GM18507 (cell line): ENCODE results near the gene ACOX2.

Source experiments
- DNase-seq: peaks from one replicate; pipeline ENCODE4 v3.0.0; 2011; ENCODE audit warnings: low read depth; ENCODE audit not compliant: insufficient read length; ENCODE audit errors: extremely low spot score
- FAIRE-seq: peaks from 2 replicates; lab custom pipeline; 2011; peaks lifted over from hg19 to GRCh38; lab: Jason Lieb, UNC

ACOX2 gene

DNA sequence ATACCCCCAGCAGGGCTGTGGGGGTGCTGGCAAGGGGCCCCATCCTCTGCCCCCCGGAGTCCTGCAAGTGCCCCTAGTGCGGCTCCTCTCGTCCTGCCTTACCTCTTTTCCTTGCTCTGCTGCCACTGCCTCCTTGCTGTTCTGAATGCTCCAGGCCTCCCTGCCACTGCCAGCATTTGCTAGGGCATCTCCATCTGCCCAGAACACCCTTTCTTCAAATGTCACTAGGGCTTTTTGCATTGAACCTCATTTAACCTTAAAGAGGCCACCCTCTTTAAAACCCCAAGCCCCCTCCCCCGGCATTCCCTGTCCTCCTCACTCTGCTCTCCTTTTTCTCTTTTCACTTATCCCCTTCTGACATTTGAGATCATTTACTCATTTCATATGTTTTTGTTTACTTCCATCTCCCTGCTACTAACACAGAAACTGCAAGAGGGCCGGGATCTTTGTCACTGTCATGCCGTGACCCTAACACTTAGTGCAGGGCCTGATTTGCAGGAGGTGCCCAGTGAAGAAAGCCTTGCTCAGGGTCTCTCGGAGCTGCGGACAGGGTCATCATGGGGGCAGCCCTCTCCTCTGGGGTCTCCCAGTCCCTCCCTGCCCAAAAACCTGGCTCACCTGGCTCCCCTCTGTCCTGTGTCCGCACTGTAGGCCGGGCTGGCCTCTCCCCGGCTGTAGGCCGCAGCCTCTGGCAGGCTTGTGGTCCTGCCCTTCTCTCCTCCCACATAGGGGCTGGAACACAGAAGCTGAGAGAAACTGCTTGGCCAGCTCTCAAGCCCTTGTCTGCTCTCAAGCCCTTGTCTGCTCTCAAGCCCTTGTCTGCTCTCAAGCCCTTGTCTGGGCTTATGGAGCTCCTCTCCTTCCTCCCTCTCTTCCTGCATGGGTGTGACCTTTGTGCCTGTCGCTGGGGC, at the start of gene ACOX2:
ACOX2 (minus strand) TSS at position 690 of the 911 bp plus-strand sequence. CDS start 2,084 bp downstream, outside the sequence.
- no peak for DNase-seq
- FAIRE-seq: no peak

DNA sequence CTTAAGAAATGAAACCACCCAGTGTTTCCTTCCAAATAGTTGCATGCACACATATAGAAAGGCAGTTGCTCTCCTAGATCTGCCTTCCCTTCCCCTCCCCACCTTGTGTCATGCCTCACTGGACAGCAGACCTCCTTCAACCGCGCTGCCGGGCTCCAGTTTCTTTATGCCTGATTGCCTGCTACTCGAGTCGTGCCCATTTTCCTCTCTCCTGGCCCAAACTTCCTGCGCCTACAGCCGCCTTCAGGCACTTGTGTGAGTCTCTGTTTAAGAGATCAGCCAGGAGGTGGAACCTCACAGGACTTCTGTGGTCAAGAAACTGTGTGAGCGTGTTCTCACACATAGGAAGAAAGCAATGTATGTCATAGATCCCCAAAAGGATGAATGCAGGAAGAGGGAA, 49.0 kb upstream of the ACOX2 start:
- no peak for FAIRE-seq
- no peak for DNase-seq

DNA sequence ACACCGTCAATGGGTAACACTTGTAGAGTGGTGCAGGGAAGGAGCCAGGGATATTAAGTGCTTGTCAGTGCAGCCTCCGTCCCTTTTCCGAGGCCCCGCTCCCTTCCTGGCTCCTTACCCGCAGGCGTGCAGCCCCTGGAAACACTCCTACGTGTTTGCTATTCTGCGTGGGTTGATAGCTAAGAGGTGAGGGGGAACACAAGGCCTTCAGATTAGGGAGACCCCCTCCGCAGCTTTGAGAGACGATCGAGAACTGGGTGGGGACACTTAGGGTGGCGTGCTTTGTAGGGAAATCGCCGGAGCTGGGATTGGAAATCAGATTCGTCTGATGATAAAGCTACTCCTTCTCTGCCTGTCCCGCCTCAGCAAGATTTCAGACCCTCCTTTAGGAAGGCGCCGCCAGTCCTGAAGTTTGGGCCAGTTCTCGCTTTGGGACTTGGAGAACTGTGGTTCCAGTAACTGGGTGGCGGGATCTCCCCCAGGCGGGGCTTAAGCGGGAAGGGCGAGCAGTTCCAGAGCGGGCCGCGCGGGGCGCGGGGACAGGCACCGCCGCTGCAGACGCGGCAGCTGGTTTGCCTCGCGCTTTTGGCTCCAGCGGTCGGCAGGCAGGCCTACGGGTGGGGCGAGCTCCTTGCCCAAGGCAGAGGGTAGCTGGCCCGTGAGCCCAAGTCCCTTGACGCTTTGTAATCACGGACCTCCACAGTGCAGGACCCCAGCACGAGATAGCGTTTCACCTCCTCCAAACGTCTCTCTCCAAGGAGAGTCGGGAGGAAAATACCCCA, 48.2 kb upstream of the ACOX2 start:
- DNase-seq: peak; percentile 43
- peak; percentile 21 for FAIRE-seq

DNA sequence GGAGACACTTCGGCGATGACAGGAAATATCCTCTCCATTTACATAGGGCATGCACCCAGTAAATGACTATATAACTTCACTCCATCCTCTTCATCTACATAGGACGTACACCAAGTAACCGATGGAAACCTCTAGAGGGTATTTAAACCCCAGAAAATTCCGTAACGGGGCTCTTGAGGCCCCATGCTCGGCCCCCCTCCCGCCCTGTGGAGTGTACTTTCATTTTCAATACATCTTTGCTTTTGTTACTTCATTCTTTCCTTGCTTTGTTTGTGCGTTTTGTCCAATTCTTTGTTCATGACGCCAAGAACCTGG, 47.7 kb upstream of the ACOX2 start:
- FAIRE-seq: no peak
- no peak for DNase-seq

DNA sequence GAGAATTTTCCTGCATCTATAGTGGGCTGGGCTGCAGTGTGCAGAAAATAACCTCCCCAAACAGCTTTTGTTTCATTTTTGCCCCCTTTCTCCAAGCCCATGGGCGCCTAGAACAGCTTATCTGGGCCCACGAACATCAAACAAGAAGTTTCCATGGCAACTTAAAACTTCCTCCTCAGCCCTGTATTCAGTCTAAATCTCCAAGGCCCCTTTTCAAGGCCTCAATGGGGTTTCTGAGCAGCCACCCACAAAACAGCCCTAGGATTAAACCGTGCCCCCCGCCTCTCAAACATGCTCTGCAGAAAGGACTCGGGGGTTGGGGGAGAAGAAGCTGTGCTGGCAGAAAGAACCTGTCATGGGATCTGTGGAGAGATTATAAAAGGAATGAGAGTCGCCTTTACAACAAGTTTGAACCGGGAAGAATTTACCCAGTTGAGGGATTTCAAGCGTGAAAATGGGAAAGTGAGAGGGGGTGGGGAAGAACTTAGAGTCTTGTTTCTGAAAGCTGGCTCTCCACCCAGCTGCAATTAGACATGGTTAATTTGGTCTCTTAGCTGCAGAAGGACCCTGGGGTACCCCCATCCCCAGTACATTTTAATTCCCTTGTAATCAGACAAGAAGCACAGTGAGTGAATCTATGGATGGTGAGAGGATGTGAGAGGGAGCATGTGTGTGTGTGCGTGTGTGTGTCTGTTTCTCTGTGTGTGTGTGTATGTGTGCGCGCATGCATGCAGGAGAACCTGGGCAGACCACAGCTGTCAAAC, 44.5 kb upstream of the ACOX2 start:
- FAIRE-seq (no peak), DNase-seq (no peak)

- DNase-seq (no peak), FAIRE-seq (no peak)
These were observed 43.9 kb upstream of the ACOX2 start for GRCh38 chr3:58580826-58581327.

DNA sequence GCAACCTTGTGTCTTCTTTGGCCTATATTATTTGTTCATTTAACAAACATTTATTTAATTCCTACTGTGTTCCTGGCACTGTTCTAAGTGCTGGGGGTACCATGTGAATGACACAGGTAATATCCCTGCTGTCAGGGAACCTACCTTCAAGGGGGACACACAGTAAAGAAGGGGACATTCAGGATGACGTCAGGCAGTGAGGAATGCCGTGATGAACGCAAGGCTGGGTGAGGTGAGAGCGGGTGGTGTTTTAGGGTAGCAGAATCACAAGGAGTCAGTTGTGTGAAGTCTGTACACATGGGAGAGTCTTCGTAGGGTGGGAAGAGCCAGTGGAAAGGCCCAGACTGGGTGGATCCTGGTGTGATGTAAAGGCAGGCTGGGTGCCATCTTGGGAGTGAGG, 41.9 kb upstream of the ACOX2 start:
- FAIRE-seq (no peak), DNase-seq (no peak)

DNA sequence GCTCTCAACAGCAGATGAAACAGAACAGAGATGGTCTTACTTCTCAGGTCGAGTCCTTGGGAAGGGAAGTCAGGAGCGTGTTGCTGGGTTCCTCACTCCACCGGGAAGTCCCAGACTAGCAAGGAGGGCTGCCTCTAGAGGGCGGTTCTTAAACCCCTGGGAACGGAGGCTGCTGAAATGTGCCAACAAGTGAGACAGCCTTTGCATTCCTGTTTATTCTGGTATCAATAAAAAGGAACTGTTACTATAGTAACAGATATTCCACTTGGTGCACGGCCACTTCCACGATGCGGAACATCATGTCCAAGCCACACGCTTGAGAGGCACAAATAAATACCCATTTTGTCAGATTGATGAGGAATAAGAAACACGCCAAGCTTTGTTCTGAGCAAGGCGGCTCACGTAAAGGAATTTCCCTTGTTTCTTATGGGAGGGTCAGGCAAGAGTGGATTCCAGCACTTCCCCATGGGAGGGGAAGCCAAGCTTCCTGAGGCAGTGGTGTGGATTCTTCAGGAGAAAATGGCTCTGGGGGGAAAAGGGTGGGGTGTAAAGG, 40.4 kb upstream of the ACOX2 start, which contains the start of gene FAM107A:
FAM107A (minus strand) TSS at position 123 of the 553 bp plus-strand sequence. CDS start 7,531 bp downstream, outside the sequence.
- no peak for FAIRE-seq
- no peak for DNase-seq

DNA sequence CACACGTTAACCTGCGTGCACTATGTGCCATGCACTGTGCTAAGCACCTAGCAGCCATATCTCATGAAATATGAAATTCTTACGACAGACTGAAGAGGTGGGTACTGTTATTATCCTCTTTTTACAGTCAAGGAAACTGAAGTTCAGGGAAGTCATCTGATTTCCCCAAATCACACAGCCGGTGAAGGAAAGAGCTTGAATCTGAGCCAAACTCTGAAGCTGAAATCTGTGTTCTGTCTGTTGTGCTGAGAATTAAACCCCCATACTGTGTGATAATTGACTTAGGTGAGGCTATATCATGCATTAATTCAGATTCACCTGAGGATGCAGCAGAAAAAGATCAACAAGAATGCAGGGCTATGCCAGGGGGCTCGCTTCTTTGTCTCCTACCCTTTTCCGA, 39.7 kb upstream of the ACOX2 start:
- FAIRE-seq (no peak), DNase-seq (no peak)

DNA sequence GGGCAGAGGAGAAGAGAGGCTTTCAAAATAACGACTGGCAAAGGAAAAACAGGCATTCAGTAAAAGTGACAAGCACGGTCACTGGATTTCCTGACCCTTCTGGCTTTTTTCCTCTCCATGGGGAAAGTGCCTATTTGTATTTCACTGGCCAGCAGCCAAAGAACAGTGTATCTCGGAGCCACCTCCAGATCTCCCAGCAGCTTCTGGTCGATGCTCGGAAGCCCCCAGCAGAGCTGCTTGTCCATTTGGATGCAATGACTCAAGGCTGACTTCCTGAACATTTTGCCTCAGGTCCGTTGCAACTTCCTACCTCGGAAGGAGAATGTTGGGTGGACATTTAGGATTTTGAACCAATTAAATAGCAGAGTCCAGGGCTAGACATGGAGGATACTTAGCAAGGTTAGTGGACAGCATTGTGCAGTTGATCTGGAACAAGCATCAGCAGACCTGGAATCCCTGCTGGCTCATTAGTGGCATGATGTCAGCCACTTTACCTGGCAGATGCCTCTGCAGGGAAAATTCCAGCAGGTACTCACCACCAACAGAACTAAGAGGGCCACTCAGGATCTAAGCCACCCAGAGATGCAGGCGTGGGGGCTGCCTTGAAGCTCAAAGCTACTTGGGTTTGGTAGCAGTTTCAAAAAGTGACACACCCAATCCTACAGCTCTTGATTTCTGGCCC, 39.1 kb upstream of the ACOX2 start:
- FAIRE-seq: no peak
- no peak for DNase-seq

- FAIRE-seq: no peak
- no peak for DNase-seq
These were observed 37.7 kb upstream of the ACOX2 start for GRCh38 chr3:58574682-58575081.

- DNase-seq: no peak
- FAIRE-seq: no peak
These were observed 37.1 kb upstream of the ACOX2 start for GRCh38 chr3:58574106-58574505.

DNA sequence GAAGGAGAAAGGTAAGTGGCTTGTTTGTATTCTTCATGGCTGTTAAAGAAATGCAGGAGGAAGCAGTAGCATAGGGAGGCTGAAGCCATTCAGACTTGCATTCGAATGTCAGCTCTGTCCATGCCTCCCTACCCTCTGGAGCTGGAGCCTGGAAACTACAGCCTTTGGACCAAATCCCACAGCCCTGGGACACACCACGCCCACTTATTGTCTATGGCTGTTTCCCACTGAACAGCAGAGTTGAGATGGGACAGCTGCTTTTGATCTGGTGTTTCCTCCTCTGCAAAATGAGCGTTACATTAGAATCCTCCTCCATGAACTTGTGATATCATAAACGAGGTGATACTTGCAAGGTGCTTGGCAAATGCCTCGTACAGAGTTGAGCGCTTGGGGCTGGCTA, 36.6 kb upstream of the ACOX2 start:
- DNase-seq (no peak), FAIRE-seq (no peak)

- DNase-seq (no peak), FAIRE-seq (no peak)
These were observed 35.7 kb upstream of the ACOX2 start for GRCh38 chr3:58572634-58573230.

DNA sequence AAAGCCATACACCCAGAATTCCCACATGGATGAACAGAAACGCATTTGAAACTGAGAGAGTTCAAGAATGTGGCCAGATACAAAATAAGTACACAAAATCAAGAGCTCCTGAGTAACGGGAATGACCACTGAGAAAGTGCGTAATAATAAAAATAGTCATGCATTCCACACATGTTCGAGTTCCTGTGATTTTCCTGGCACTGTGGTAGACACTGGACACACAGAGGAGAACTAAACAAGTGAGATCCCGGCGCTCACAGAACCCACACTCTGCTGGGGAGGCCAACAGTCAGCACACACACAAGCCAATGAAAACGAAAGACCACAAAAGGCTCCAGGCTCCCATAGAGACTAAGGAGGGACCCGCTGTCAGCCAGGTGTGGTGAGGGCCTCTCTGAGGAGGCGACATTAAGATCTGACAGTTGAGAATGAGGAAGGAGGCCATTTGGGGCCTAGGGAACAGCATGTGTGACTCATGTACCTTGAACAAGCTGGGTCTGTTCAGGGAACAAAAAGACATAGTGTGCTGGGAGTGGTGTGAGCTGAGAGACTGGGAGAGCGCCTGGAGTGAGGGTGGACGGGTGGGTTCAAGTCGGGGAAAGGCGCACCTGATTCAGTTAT, 35.1 kb upstream of the ACOX2 start:
- FAIRE-seq (no peak), DNase-seq (no peak)

DNA sequence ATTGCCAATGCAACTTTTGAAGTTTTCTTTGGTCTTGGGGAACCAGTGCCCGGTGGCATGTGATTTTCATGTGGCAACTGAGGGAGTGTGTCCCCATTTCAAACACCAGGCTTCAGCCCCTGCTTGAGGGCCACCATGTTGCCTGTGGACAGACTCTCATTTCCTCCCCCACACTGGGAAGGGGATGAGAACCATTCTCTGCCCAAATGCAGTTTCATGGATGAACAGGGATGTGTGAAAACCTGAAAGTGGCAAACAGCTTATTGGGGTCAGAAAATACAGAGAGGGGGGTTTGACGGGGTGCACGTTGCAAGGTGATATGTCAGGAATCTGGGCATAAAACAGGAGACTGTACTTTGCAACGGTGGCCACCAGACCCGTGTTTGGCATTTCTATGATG, 33.9 kb upstream of the ACOX2 start:
- DNase-seq (no peak), FAIRE-seq (no peak)

GRCh38 chr3:58569287-58570001, 32.5 kb upstream of the ACOX2 start:
- DNase-seq: no peak
- no peak for FAIRE-seq
